GM18507 (cell line): ENCODE measurements around the gene ECSCR.
A peak's percentile ranks its signal among the peaks of the same experiment; 100 is the strongest.
"Not testable (repeated sequence)": the region's sequence is repeated elsewhere in the genome, so short reads cannot be mapped to it uniquely, and the experiment has no call there.

ENCODE experiments used
- DNase-seq: peaks from one replicate; pipeline ENCODE4 v3.0.0; 2011; ENCODE audit warnings: low read depth; ENCODE audit not compliant: insufficient read length; ENCODE audit errors: extremely low spot score
- FAIRE-seq: peaks from 2 replicates; lab custom pipeline; 2011; peaks lifted over from hg19 to GRCh38; lab: Jason Lieb, UNC

ECSCR gene

GRCh38 chr5:139417214-139417613 is 45.3 kb downstream of the ECSCR start:
- DNase-seq (no peak), FAIRE-seq (no peak)

GRCh38 chr5:139416651-139417050 is 45.9 kb downstream of the ECSCR start:
- DNase-seq (no peak), FAIRE-seq (no peak)

- no peak for FAIRE-seq
These were observed 46.7 kb downstream of the ECSCR start for GRCh38 chr5:139415869-139416268.

GRCh38 chr5:139415221-139415861 is 47.2 kb downstream of the ECSCR start:
- FAIRE-seq (peak; percentile 54), DNase-seq (no peak)

More at GRCh38 chr5:139415869-139416268, 46.7 kb downstream of the ECSCR start:
- no peak for DNase-seq

- DNase-seq (no peak), FAIRE-seq (no peak)
These were observed 47.9 kb downstream of the ECSCR start for GRCh38 chr5:139414581-139415130.

GRCh38 chr5:139413963-139414362 is 48.6 kb downstream of the ECSCR start:
- DNase-seq: no peak
- peak; percentile 77 for FAIRE-seq

GRCh38 chr5:139413153-139413552 is 49.4 kb downstream of the ECSCR start:
- DNase-seq (no peak), FAIRE-seq (no peak)

- FAIRE-seq (no peak), DNase-seq (no peak)
These were observed 51.3 kb downstream of the ECSCR start for GRCh38 chr5:139410993-139411828.

GRCh38 chr5:139410121-139410992 is 52.2 kb downstream of the ECSCR start:
- no peak for FAIRE-seq

GRCh38 chr5:139409116-139409515 is 53.4 kb downstream of the ECSCR start:
- not testable (repeated sequence) for FAIRE-seq, DNase-seq

More at GRCh38 chr5:139410121-139410992, 52.2 kb downstream of the ECSCR start:
- no peak for DNase-seq

- DNase-seq (no peak), FAIRE-seq (no peak)
These were observed 54.4 kb downstream of the ECSCR start for GRCh38 chr5:139408191-139408590.

- FAIRE-seq (no peak), DNase-seq (no peak)
These were observed 55.0 kb downstream of the ECSCR start for GRCh38 chr5:139407517-139407916.

GRCh38 chr5:139406963-139407362 is 55.6 kb downstream of the ECSCR start:
- FAIRE-seq (no peak), DNase-seq (no peak)

GRCh38 chr5:139404484-139404840 is 58.1 kb downstream of the ECSCR start:
- no peak for DNase-seq
- FAIRE-seq: no peak

GRCh38 chr5:139403787-139404483 is 58.6 kb downstream of the ECSCR start, which contains the start of gene SPATA24:
Gene SPATA24, minus strand, starts transcription at chr5:139404089. Its CDS starts 29 bp downstream, at chr5:139404060.
- DNase-seq: peak; percentile 91
- peak; percentile 92 for FAIRE-seq

- FAIRE-seq: no peak
- DNase-seq: no peak
These were observed 59.1 kb downstream of the ECSCR start for GRCh38 chr5:139403418-139403786.

GRCh38 chr5:139402561-139403158 is 59.9 kb downstream of the ECSCR start:
- no peak for FAIRE-seq
- DNase-seq: no peak

- no peak for FAIRE-seq
- DNase-seq: no peak
These were observed 61.0 kb downstream of the ECSCR start for GRCh38 chr5:139401546-139401945.
